DOHH2 (cell line): ENCODE results near the gene DLGAP1.

ENCODE experiments used
- H3F3A ChIP-seq: fragments of 200-600 bp; sonication (generic), shearing (Covaris generic); 2 replicates; pipeline ENCODE4 v1.6.0; 2016; ENCODE audit warnings: antibody characterized with exemption, mild to moderate bottlenecking; ENCODE audit not compliant: control insufficient read depth, insufficient read depth
- H3K27ac ChIP-seq: fragments of 200-600 bp; sonication (generic); 2 replicates; pipeline ENCODE4 v1.5.1; 2014; ENCODE audit warnings: low read depth, mild to moderate bottlenecking, low read length, moderate library complexity
- H3K27me3 ChIP-seq: fragments of 200-600 bp; sonication (generic); 2 replicates; pipeline ENCODE4 v1.6.1; 2014; ENCODE audit warnings: mild to moderate bottlenecking, low read length, mixed read lengths; ENCODE audit not compliant: control insufficient read depth
- H3K36me3 ChIP-seq: fragments of 200-600 bp; sonication (generic); 2 replicates; pipeline ENCODE4 v1.6.1; 2014; ENCODE audit warnings: mild to moderate bottlenecking, low read length, moderate library complexity, mixed read lengths; ENCODE audit not compliant: control insufficient read depth
- H3K4me1 ChIP-seq: fragments of 200-600 bp; sonication (generic); 2 replicates; pipeline ENCODE4 v1.6.1; 2014; ENCODE audit warnings: mild to moderate bottlenecking, low read length, mixed read lengths; ENCODE audit not compliant: control insufficient read depth
- H3K4me2 ChIP-seq: fragments of 200-600 bp; sonication (generic); 2 replicates; pipeline ENCODE4 v1.6.0; 2014; ENCODE audit warnings: mild to moderate bottlenecking, low read length, moderate library complexity
- H3K4me3 ChIP-seq: fragments of 200-600 bp; sonication (generic); 2 replicates; pipeline ENCODE4 v1.5.1; 2014; ENCODE audit warnings: mild to moderate bottlenecking, low read length, mixed read lengths
- H3K79me2 ChIP-seq: fragments of 200-600 bp; sonication (generic); 2 replicates; pipeline ENCODE4 v1.6.1; 2014; ENCODE audit warnings: mild to moderate bottlenecking, low read length, mixed read lengths; ENCODE audit not compliant: control insufficient read depth
- H3K9me2 ChIP-seq: fragments of 200-600 bp; sonication (generic); replicated peaks from 2 replicates; pipeline ENCODE4 v1.6.1; 2014; ENCODE audit warnings: mild to moderate bottlenecking, low read length, mixed read lengths; ENCODE audit not compliant: control insufficient read depth
- H3K9me3 ChIP-seq: fragments of 200-600 bp; sonication (generic); 2 replicates; pipeline ENCODE4 v1.6.1; 2014; ENCODE audit warnings: antibody characterized with exemption, low read length, mixed read lengths; ENCODE audit not compliant: control insufficient read depth, insufficient read depth
- H4K20me1 ChIP-seq: fragments of 200-600 bp; sonication (generic); 2 replicates; pipeline ENCODE4 v1.6.0; 2014; ENCODE audit warnings: low read depth, mild to moderate bottlenecking, antibody characterized with exemption, low read length, moderate library complexity; ENCODE audit not compliant: control insufficient read depth, insufficient read depth
- CTCF ChIP-seq: fragments of 200-600 bp; sonication (generic); IDR thresholded peaks from one replicate; pipeline ENCODE4 v1.5.1; 2014; ENCODE audit warnings: antibody characterized with exemption, mild to moderate bottlenecking, low read depth, low read length; ENCODE audit not compliant: poor library complexity, severe bottlenecking
- EZH2phosphoT487 ChIP-seq: fragments of 200-600 bp; sonication (generic); IDR thresholded peaks from 2 replicates; pipeline ENCODE4 v1.6.1; 2017; ENCODE audit warnings: borderline replicate concordance, mild to moderate bottlenecking, antibody characterized with exemption, low read length, moderate library complexity, mixed read lengths

Gene DLGAP1

GRCh38 chr18:3669376-3669775 lies 785.7 kb downstream of the DLGAP1 start:
- Histone ChIP-seq H3K4me3 (no peak overlapping the region), H3F3A (no peaks in the 10 kb centered on the region), H4K20me1 (no peaks in the 10 kb centered on the region), H3K27me3 (no peaks in the 10 kb centered on the region), H3K4me2 (no peak overlapping the region), H3K9me2 (no peaks in the 10 kb centered on the region), H3K36me3 (no peaks in the 10 kb centered on the region), H3K9me3 (no peaks in the 10 kb centered on the region), H3K27ac (no peak overlapping the region), H3K4me1 (peaks cover 17% of the 10 kb centered on the region), H3K79me2 (no peaks in the 10 kb centered on the region)
- TF ChIP-seq CTCF, result no peak
- TF ChIP-seq EZH2phosphoT487, result no peak

- no peaks in the 10 kb centered on the region for H3K9me3 ChIP-seq
- H3K27me3 ChIP-seq, result no peaks in the 10 kb centered on the region
- H3K4me1 ChIP-seq, result peaks cover 23% of the 10 kb centered on the region
- H3F3A ChIP-seq, result no peaks in the 10 kb centered on the region
- no peaks in the 10 kb centered on the region for H3K9me2 ChIP-seq
- H3K4me3 ChIP-seq, result no peak overlapping the region
- no peaks in the 10 kb centered on the region for H3K36me3 ChIP-seq
- H4K20me1 ChIP-seq, result no peaks in the 10 kb centered on the region
- H3K27ac ChIP-seq, result no peak overlapping the region
- TF ChIP-seq EZH2phosphoT487 (no peak), CTCF (no peak)
- H3K79me2 ChIP-seq, result no peaks in the 10 kb centered on the region
- no peak overlapping the region for H3K4me2 ChIP-seq
These were observed 787.6 kb downstream of the DLGAP1 start for GRCh38 chr18:3667255-3668137.

GRCh38 chr18:3666526-3667254 lies 788.4 kb downstream of the DLGAP1 start:
- H3K9me2 ChIP-seq, result no peaks in the 10 kb centered on the region
- H3K36me3 ChIP-seq, result no peaks in the 10 kb centered on the region
- TF ChIP-seq CTCF, result no peak
- TF ChIP-seq EZH2phosphoT487, result no peak
- no peaks in the 10 kb centered on the region for H3K9me3 ChIP-seq
- no peak overlapping the region for H3K4me3 ChIP-seq
- no peaks in the 10 kb centered on the region for H3K79me2 ChIP-seq
- no peaks in the 10 kb centered on the region for H4K20me1 ChIP-seq
- peaks cover 30% of the 10 kb centered on the region for H3K4me1 ChIP-seq
- no peak overlapping the region for H3K27ac ChIP-seq
- no peaks in the 10 kb centered on the region for H3K27me3 ChIP-seq
- H3F3A ChIP-seq, result no peaks in the 10 kb centered on the region
- H3K4me2 ChIP-seq, result no peak overlapping the region
